ENCODE results near the gene GNL2.

GNL2 gene

DNA sequence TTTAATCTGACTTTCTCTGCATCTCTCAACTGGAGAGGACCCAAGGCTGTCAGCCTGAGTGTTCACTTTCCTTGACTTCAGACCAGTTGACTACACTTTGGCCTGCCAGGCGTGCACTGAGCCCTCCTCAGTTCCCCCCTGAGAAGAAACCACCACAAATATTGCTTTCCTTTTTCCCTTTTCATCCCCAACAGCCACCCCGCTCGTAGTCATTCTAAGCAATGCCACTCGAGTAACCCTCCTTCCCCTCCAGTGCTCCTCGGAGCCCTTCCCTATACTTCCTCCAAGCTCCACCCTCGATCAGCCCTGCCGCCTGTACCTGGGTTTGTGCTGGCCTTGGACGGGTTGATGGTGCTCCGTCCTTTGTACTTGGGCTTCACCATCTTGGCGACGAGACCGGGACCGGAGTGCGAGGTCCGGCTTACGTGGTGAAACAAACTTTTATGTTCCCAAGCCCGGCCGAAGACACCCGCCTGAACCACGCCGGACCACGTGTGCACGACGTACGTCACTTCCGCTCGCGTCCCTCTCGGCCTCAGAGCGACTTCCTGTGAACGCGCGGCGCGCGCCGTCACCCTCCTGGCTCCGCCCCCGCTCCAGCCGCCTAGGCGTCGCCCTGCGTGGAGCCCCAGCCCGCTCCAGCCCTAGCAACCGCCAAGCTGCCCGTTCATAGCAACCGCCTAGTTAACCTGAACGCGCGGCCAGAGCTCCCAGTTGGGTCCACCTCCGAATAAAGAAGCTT lies at the start of gene GNL2:
TSS of gene GNL2 (minus strand) at position 498 of the 742 bp plus-strand sequence. CDS start at position 383, 115 bp downstream.
- TF ChIP-seq, protein P1, sequence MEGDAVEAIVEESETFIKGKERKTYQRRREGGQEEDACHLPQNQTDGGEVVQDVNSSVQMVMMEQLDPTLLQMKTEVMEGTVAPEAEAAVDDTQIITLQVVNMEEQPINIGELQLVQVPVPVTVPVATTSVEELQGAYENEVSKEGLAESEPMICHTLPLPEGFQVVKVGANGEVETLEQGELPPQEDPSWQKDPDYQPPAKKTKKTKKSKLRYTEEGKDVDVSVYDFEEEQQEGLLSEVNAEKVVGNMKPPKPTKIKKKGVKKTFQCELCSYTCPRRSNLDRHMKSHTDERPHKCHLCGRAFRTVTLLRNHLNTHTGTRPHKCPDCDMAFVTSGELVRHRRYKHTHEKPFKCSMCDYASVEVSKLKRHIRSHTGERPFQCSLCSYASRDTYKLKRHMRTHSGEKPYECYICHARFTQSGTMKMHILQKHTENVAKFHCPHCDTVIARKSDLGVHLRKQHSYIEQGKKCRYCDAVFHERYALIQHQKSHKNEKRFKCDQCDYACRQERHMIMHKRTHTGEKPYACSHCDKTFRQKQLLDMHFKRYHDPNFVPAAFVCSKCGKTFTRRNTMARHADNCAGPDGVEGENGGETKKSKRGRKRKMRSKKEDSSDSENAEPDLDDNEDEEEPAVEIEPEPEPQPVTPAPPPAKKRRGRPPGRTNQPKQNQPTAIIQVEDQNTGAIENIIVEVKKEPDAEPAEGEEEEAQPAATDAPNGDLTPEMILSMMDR (IDR thresholded peaks at IDR 0.05): no peak
- Histone ChIP-seq H3K4me3 (peak within 1 kb of the TSS; percentile 96), H3K27ac (peak within 1 kb of the TSS; percentile 74 to 84)
- DNase-seq (ENCODE audit: low spot score): peak; percentile 98

GRCh38 chr1:37641059-37641458 lies 45.3 kb upstream of the GNL2 start:
- TF ChIP-seq, protein P1 (IDR thresholded peaks at IDR 0.05): no peak
- no peak for DNase-seq (ENCODE audit: low spot score)
- no peak overlapping the region for H3K27ac ChIP-seq
- H3K4me3 ChIP-seq: no peak overlapping the region

DNA sequence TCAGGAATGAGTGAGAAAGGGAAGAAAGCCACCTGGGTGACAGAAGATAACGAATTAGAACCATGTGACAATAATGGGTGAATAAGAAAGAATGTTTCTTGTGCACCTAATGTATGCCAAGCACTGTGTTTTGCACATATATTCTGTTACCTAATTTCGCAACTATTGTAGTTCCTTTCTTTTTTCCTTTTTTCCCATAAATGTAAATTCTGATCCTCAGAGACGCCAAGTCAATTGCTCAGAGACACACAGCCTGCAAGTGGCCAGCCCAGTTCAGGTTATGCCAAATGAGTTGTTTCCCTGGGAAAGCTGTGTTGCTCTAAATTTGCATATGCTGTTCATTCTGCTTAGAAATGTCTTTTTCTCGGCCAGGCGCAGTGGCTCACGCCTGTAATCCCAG lies 40.7 kb upstream of the GNL2 start:
- TF ChIP-seq, protein P1 (IDR thresholded peaks at IDR 0.05): no peak
- no peak overlapping the region for H3K4me3 ChIP-seq
- H3K27ac ChIP-seq: no peak overlapping the region
- no peak for DNase-seq (ENCODE audit: low spot score)

DNA sequence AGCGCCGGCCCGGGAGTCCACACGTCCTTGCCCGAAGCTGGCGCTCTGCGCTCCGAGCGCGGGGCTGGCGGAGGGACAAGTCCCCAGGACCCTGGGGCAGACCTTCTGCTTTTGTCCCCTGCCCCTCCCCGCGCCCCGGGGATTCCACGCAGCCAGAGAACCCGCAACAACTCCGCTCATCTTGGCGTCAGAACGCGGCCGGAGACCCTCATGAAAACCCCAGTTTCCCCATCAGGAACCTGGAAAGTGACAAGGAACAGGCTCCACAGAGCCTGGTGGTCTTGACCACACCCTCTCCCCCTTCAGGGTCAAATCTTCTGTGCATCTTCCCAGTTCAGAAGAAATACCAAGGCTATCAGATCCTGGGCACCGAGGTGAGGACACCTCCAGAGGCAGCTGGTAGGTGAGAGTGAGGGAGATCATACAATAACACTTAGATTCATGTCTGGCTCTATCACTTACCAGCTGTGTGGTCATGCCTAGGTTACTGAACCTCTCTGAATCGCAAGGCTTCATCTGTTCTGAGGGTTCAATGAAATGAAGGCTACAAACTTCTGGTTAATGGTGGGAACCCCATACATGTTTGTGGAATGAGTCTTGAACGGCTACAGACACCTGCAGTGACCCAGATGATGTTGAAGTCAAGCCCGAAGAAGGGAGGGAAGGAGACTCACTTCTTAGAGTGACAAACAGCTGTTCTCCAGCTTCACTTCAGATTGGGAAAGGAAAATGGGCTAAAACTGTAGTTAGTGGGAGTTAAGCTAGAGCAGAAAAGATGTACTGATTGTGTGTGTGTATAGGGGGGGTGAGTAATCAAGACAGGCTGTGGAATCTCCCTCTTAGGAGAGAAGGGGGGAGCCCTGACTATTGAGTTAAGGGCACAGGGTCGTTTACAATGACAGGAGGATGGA lies 39.5 kb upstream of the GNL2 start:
- no peak for DNase-seq (ENCODE audit: low spot score)
- H3K4me3 ChIP-seq: peak overlapping the region; percentile 67
- no peak overlapping the region for H3K27ac ChIP-seq
- TF ChIP-seq, protein P1 (IDR thresholded peaks at IDR 0.05): no peak

DNA sequence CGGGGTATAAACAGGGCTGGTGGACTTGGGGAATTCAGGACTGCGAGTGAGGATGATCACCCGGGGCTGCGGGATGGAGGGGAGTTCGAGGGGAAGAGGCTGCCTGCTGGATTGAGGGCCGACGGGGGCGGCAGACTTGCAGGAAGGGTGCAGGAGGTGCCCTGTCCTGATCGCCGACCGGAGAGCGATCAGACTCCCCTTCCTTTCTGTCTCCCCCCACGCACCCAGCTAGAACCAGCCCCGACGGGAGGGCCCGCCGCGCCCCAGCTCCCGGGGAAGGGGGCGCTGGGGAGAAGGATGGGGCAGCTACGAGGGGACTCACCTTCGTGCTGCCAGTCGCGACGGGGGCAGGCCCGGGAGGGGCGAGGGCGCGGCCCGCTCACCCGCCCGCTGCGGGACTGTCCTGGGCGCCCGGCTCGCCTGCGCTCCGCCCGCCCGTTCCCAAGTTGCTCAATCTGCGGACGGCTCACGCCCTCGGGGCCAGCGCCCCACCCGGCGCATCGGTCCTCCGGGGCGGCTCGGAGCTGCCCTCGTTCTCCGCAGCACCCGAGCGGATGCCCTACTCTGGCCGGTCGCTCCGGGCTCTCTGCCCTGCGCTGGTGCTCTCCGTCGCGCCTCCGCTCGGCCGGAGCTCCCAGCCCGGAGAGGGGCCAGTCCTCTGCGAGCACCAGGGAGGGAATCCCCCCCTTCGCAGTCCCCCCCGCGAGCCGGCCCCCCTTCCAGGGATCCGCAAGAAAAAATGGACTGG lies 38.7 kb upstream of the GNL2 start, which contains the start of gene RSPO1:
TSS of gene RSPO1 (minus strand) at position 649 of the 748 bp plus-strand sequence. CDS start 5,231 bp downstream, outside the sequence.
- H3K27ac ChIP-seq: no peak within 1 kb of the TSS
- TF ChIP-seq, protein P1 (IDR thresholded peaks at IDR 0.05): no peak
- no peak for DNase-seq (ENCODE audit: low spot score)
- H3K4me3 ChIP-seq: peak within 1 kb of the TSS; percentile 67

DNA sequence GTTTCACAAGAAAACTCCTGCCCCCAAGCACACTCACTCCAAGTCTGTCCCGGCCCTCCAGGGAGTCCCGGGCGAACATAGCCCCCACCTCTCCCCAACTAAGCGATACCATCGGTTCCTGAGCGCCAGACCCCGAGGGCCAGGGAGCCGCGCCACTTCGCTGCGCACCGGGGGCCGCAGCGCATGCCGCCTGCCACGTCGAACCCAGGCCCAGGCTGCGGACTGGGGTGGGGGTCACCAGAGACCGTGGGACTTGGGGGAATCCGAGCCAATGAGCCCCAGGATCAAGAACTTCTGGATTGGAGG lies 38.2 kb upstream of the GNL2 start:
- peak overlapping the region; percentile 67 for H3K4me3 ChIP-seq
- no peak for DNase-seq (ENCODE audit: low spot score)
- TF ChIP-seq, protein P1 (IDR thresholded peaks at IDR 0.05): no peak
- H3K27ac ChIP-seq: no peak overlapping the region
